SW 1271 (cell line): Measurements from ENCODE around the gene IER3.

ENCODE experiments used
- DNase-seq, 2 experiments: peaks; one replicate each; lab custom pipeline; 2025; lab: John Stamatoyannopoulos, UW

The IER3 gene

GRCh38 chr6:30747902-30748769, 3.8 kb upstream of the IER3 start:
- DNase-seq, result no peak

GRCh38 chr6:30747300-30747687, 2.9 kb upstream of the IER3 start:
- DNase-seq, result no peak

DNA sequence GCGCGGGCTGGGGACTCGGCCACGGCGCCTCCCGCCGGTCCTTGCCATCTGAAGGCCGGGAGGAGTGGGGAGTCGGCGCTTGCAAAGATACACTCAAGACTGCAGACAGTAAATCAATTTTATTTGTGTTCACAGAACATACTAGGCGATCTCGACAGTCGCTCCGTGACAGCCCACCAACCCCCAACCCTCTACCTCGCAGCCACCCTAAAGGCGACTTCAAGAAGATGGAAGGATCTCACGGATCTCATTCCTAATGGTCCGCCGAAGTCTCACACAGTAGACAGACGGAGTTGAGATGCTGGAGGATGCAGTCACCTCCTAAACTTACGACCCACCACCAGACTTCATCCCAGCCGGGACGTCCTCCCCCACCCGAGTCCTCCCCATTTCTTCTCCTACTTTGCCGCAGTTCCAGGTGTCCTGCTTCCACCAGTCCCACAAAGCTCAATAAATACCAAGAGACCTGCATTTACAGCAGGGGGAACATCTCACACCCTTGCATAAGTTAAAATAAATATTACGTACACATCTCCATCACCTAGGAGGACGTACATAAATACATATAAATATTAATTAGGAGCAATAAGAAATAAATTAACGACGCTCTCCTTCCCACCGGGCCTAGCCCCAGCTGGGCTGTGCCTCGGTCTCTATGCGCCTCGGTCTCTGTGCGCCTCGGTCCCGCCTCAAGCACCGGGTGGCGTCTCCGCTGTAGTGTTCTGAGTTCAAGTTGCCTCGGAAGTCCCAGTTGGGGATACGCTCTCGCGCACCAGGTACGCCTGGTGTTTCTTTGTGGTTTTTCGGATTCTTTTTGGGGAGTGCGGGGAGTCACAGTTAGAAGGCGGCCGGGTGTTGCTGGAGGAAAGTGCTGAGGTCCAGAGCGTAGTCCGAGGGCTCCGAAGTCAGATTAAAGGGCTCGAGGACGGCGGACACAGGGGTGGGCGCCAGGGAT, 971 bp downstream of the IER3 start:
- DNase-seq, result no peak

DNA sequence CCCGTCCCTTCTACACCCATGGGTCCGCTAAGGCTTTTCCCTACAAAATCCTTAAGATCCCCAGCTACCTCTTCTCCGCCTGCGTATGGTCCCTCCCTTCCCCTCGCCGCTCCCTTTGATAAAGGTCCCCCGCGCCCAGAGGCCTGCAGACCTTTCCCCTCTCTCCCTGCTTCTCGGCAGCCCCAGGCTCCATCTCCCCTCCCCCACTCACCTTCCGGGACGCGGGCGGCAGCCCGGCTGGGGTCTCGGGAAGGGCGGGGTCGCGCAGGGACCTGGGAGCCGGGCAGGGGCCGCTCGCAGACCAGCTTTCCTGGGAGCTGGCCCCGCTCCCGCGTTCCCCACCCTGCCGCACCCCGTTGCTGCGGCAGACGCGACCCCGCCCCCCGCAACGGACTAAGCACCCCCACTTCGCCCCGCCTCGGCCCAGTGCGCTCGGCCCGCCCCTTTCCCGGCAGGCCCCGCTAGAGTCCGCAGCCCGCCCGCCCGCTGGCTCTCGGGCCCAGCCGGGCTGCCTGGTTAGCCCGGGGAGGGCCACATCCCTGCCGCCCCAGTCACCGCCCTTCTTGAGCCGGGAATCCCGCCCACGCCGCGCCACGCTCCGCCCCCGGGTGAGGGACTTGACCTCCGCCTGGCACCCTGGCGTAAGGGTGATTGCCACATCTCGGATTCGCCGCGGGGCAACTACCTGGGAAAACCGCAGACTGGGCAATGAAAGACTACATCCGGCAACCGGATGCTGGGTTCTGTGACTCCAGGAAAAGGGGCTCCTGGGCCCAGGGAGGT, 1.8 kb downstream of the IER3 start, which contains the start of gene FLOT1:
TSS of gene FLOT1 (minus strand) at position 372 of the 783 bp plus-strand sequence. CDS start 498 bp downstream, outside the sequence.
- DNase-seq, result peak; percentile 90 to 91

- peak in 1 of 2 experiments; percentile 66 for DNase-seq
Measured at GRCh38 chr6:30741789-30742315, 2.5 kb downstream of the IER3 start.

DNA sequence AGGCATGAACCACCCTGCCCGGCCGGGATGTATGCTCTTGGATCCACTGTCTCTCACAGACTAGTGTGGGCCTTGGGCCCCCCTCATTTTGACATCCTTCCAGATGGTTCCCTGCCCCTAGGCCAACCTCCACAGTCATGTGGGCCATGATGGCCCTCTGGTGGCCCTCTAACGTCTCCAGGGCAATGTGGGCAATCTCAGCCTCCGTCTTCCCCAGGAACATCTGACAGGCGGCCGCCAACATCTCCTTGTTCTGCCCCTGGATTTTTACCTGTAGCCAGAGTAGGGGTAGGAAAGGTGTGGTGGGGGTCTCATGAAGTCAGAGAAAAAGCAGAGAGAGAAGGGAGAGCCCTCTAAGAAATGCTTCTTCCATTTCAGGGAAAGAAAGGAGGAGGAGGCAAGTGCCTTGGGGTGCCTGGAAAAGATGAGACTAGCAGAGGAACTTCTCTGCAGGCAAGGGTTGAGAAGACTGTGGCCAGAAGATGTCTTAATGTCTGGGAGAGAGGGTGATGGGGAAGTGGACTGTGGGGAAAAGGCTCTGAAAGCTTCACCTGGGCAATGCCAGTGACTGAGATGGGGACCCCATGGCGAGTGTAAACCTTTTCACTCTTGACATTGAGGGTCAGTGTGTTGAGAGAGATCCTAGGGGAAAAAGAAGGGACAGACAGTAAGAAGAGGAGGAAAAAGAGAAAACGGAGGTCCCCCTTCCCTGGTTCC, 3.1 kb downstream of the IER3 start:
- no peak for DNase-seq

GRCh38 chr6:30740540-30740870, 3.8 kb downstream of the IER3 start:
- no peak for DNase-seq

DNA sequence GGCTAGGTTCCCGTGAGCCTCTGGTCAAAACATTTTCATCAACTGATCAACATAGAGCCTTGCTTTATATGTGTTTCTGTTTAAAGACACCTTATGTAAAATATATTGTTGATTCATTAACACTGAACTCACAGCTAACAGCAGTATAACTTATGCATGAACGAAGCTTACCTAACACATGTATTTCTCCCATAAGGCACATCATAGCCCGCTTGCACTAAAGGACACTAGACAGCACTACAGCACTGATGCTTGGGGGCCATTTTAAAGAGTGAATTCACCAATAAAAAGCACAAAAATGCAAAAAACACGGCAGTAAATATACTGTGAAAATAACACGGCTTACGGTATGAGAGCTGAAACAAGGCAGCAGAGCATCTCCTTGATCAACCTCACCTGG, 5.8 kb downstream of the IER3 start:
- no peak for DNase-seq

DNA sequence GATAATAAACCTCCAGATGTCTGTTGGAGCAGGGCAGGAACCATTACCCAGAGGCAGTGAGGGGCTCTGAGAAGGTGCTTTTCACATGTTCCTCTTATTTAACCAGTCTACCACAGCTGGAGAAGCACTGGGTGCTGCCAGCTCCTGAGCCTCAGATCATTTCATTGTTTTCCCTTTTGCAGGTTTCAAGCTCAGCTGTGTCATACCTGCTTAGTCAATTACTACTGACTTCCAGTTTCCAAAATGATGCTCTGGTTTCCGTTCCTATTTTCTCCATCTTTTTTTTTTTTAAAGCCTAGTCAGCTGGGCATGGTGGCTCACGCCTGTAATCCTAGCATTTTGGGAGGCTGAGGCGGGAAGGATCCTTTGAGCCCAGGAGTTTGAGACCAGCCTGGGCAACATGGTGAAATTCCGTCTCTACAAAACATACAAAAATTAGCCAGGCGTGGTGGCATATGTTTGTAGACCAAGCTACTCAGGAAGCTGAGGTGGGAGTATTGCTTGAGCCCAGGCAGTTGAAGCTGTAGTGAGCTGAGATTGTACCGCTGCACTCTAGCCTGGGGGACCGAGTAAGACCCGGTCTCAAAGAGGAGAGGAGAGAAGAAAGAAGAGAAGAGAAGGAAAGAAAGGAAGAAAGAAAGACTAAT, 8.6 kb downstream of the IER3 start:
- no peak for DNase-seq

DNA sequence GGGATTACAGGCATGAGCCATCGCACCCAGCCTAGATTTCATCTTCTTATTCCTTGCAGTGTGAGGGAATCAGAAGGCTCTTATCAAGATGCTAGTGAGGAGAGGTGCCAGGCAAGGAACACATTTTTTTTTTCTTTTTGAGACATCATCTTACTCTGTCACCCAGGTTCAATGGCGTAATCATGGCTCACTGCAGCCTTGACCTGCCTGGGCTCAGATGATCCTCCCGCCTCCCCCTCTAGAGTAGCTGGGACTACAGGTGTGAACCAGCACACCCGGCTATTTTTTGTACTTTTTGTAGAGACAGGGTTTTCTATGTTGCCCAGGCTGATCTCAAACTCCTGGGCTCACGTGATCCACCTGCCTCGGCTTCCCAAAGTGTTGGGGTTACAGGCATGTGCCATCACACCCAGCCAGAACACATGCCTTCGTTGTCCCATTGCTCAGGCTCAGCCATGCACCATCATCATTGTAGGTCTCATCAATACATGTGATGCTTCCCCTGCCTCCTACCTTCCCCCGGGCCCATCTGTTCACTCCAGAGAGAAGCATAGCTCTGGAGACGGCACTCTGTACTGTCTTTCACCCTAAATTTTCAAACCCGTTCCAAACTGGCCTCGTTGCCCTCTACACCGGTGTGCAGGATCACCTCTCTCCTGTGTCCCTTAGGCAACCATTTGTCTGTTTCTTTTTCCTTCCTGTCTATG, 12.0 kb downstream of the IER3 start:
- no peak for DNase-seq

DNA sequence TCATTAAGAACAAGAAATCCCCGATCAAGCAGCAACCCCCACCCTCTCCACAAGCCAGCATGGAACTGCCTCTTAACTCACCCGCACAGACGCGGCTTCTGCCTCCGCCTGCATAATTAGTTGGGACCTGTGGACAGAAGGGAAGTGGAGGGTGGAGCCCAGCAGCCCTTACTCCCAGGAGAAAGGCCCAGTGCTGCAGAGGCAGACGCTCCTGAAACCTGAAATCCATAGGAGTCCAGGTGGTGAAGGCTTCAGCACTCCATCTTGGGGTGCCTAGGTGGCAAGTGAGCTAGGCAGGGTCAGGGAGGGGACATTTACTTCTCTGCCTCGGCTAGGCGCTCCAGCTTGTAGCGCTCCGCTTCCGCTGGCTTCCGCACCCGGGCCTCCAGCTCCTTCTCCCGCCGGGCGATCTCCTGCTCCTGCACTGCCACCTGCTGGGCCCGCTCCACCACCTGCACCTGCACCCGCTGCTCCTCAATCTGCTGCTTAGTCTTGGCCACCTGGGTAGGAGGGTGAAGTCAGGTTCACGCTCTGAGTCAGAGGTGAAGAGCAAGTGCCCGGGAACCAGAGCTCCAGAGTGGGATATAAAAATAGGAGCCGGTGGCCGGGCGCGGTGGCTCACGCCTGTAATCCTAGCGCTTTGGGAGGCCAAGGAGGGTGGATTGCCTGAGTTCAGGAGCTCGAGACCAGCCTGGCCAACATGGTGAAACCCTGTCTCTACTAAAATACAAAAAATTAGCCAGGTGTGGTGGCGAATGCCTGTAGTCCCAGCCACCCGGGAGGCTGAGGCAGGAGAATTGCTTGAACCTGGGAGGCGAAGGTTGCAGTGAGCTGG, 13.5 kb downstream of the IER3 start:
- peak in 1 of 2 experiments; percentile 14 for DNase-seq

DNA sequence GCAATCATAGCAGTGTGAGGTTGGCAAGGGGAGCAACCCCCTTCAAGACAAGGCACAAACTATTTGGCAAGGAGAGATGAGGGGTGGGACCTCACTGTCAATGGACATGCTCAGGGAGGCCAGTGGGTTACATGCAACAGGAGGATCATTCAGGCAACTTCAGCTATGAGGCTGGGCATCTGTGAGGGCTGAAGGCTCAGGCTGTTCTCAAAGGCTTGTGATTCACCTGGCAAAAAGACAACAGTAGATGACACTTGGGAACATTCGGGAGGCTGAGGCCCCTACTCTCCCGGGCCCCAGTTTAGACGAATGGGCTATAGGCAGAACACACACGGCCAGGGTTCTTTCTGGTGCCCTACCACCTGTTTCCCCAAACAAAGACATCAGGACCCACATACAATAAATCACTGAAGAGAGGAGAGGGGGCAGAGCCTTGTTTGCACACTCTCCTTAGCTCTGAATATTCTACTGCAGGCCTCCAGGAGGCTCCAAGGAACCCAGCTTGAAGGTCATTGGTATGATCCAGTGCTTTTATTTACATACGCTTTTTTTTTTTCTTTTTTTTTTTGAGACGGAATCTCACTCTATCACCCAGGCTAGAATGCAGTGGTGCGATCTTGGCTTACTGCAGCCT, 16.3 kb downstream of the IER3 start:
- peak; percentile 37 to 74 for DNase-seq

GRCh38 chr6:30726506-30727413, 17.6 kb downstream of the IER3 start:
- DNase-seq, result peak in 1 of 2 experiments; percentile 19

- DNase-seq, result peak in 1 of 2 experiments; percentile 76
Measured at GRCh38 chr6:30725713-30726505, 18.4 kb downstream of the IER3 start.

GRCh38 chr6:30724906-30725667, 19.3 kb downstream of the IER3 start:
- DNase-seq, result peak in 1 of 2 experiments; percentile 59
